Spleen (tissue), 11 donors: ENCODE results near the gene SMIM35. TPM values are rescaled to one million over a fixed set of nuclear protein-coding genes. Genes with fewer than 3 reads are reported as not detected.

ENCODE experiments used
- DNase-seq: peaks from one replicate; pipeline ENCODE4 v3.0.0-alpha.2; 2020
- H3K27ac ChIP-seq, 8 donors: fragments of 200-600 bp; sonication (generic) in 7 of 8; 1 replicate in 4 of 8; 2 replicates in 4 of 8; pipeline versions ENCODE4 v1.5.0 to v1.8.0; 2016 to 2021; ENCODE audit warnings: inconsistent platforms in 4 of 8, mild to moderate bottlenecking in 4 of 8, moderate library complexity in 1 of 8
- H3K27me3 ChIP-seq, 7 donors: fragments of 200-600 bp; sonication (generic) in 6 of 7; replicated peaks in 1 of 7; 1 replicate in 4 of 7; 2 replicates in 3 of 7; pipeline versions ENCODE4 v1.5.0 to v1.8.0; 2016 to 2021; ENCODE audit warnings: inconsistent platforms in 3 of 7, mild to moderate bottlenecking in 1 of 7
- H3K36me3 ChIP-seq, 6 donors: fragments of 200-600 bp; sonication (generic) in 5 of 6; 1 replicate in 4 of 6; 2 replicates in 2 of 6; pipeline versions ENCODE4 v1.5.0 to v1.8.0; 2016 to 2021; ENCODE audit warnings: inconsistent platforms in 2 of 6
- H3K4me1 ChIP-seq, 6 donors: fragments of 200-600 bp; sonication (generic) in 5 of 6; 1 replicate in 3 of 6; 2 replicates in 3 of 6; pipeline versions ENCODE4 v1.5.0 to v1.8.0; 2016 to 2021; ENCODE audit warnings: inconsistent platforms in 3 of 6
- H3K4me3 ChIP-seq, 8 donors: fragments of 200-600 bp; sonication (generic) in 7 of 8; 1 replicate in 4 of 8; 2 replicates in 4 of 8; pipeline versions ENCODE4 v1.5.0 to v1.8.0; 2016 to 2021; ENCODE audit warnings: inconsistent platforms in 4 of 8, mild to moderate bottlenecking in 4 of 8, moderate library complexity in 2 of 8
- H3K9me3 ChIP-seq, 8 donors: fragments of 200-600 bp; sonication (generic) in 7 of 8; 1 replicate in 4 of 8; 2 replicates in 4 of 8; pipeline versions ENCODE4 v1.5.0 to v1.8.0; 2016 to 2021; ENCODE audit warnings: inconsistent platforms in 4 of 8
- CTCF ChIP-seq, 11 experiments: fragments of 200-600 bp in 7 of 11; fragments of 450-650 bp in 4 of 11; sonication (generic) in 4 of 11; IDR thresholded peaks in 8 of 11; conservative IDR thresholded peaks in 3 of 11; 1 replicate in 7 of 11; 2 replicates in 4 of 11; pipeline versions ENCODE4 v1.4.0 to v1.8.0; 2016 to 2021; ENCODE audit warnings: antibody characterized with exemption in 11 of 11, inconsistent platforms in 4 of 11, mild to moderate bottlenecking in 1 of 11
- POLR2A ChIP-seq, 3 donors: fragments of 450-650 bp; IDR thresholded peaks; one replicate each; pipeline ENCODE4 v1.5.1; 2017; ENCODE audit warnings: antibody characterized with exemption in 3 of 3, mild to moderate bottlenecking in 1 of 3
- POLR2AphosphoS5 ChIP-seq, 3 donors: sonication (generic); formaldehyde crosslinking; IDR thresholded peaks; one replicate each; pipeline ENCODE4 v1.5.1; 2017; ENCODE audit warnings: antibody characterized with exemption in 3 of 3
- WGBS, 5 donors: extraction: QIAGEN DNeasy Blood & Tissue Kit in 3 of 5; methylation state at CpG; one replicate each; pipeline versions ENCODE4 v1.1.5 to v1.1.7; 2013 to 2018; 5-methylcytosine and 5-hydroxymethylcytosine counted together
- intact Hi-C: fragments of 100-400 bp; cut with DNase I; formaldehyde crosslinking; loops from one replicate; pipeline ENCODE4 v1.15.0; 2023; ENCODE audit warnings: low total_unique reads
- polyA plus RNA-seq, 3 donors: library from polyadenylated mRNA; stranded (reverse); fragments of 200-250 nt; gene quantifications; one replicate each; pipeline ENCODE4 v1.2.1, GENCODE V29; 2013
- total RNA-seq, 7 donors: library from RNA; depleted of rRNA in 3 of 7; stranded (reverse); fragments of >200 nt in 3 of 7; fragmentation: NEBNext Ultra II Directional in 4 of 7; extraction: Animal tissue kit (Norgen Biotek cat#: 25700) in 4 of 7; gene quantifications; one replicate each; pipeline versions ENCODE4 v1.1.0 to v1.2.1, GENCODE V29; 2016 to 2021
- donor health status: healthy with polysubstance abuse.
- donor health status: DM: no; HTN: no; CAD: no; lungs with moderate emphysema.
- donor health status: DM: no; HTN: no; CAD: no.
- donor health status: Bipolar disorder and iron deficiency.
- donor health status: healthy.
- donor health status: DM: no; HTN: no; CAD: no.
- donor health status: DM: yes; HTN: yes; CAD: no.

Gene SMIM35
- total and polyA plus RNA-seq, 10 donors, result 0.16 to 1.3 (median 0.39) TPM

GRCh38 chr11:118095493-118095892 lies 8.7 kb upstream of the SMIM35 start:
- H3K27me3 ChIP-seq, result no peaks in the 10 kb centered on the region
- no peaks in the 10 kb centered on the region for H3K36me3 ChIP-seq
- intact Hi-C loops, result no loop called here
- H3K9me3 ChIP-seq, result no peaks in the 10 kb centered on the region
- peak; percentile 12 for DNase-seq
- 59 to 72% (median 67%) methylated on average over 4 of the region's 4 CpGs for WGBS, 5 donors
- no peak overlapping the region for H3K4me3 ChIP-seq
- TF ChIP-seq CTCF (IDR thresholded peaks at IDR 0.05 in 8 of 11, conservative IDR thresholded peaks at IDR 0.05 in 3 of 11), result no peak
- no peak for TF ChIP-seq POLR2A (IDR thresholded peaks at IDR 0.05)
- TF ChIP-seq POLR2AphosphoS5 (IDR thresholded peaks at IDR 0.05), result no peak
- H3K27ac ChIP-seq, result no peak overlapping the region
- no peaks in the 10 kb centered on the region for H3K4me1 ChIP-seq

- Histone ChIP-seq H3K4me1 (peaks cover 0 to 7% (median 0%) of the 10 kb centered on the region in 6 donors), H3K36me3 (no peaks in the 10 kb centered on the region), H3K4me3 (no peak overlapping the region), H3K27me3 (no peaks in the 10 kb centered on the region), H3K27ac (no peak overlapping the region), H3K9me3 (peaks cover 0 to 7% (median 2%) of the 10 kb centered on the region in 8 donors)
- no peak for DNase-seq
- TF ChIP-seq POLR2AphosphoS5 (IDR thresholded peaks at IDR 0.05) (no peak), POLR2A (IDR thresholded peaks at IDR 0.05) (no peak)
- WGBS, 5 donors, result 72 to 84% (median 77%) methylated on average over 7 to 8 of the region's 8 CpGs
- intact Hi-C loops, result no loop called here
Measured at GRCh38 chr11:118092907-118093571, 6.3 kb upstream of the SMIM35 start.

- DNase-seq, result no peak
- no peak for TF ChIP-seq CTCF (IDR thresholded peaks at IDR 0.05 in 8 of 11, conservative IDR thresholded peaks at IDR 0.05 in 3 of 11)
- no peak for TF ChIP-seq POLR2AphosphoS5 (IDR thresholded peaks at IDR 0.05)
- no peak for TF ChIP-seq POLR2A (IDR thresholded peaks at IDR 0.05)
- intact Hi-C loops, result no loop called here
- Histone ChIP-seq H3K27ac (no peak overlapping the region), H3K27me3 (no peaks in the 10 kb centered on the region), H3K4me3 (no peak overlapping the region), H3K36me3 (no peaks in the 10 kb centered on the region), H3K4me1 (peaks cover 0 to 7% (median 0%) of the 10 kb centered on the region in 6 donors), H3K9me3 (peaks cover 0 to 21% (median 15%) of the 10 kb centered on the region in 8 donors)
- 87 to 93% (median 91%) methylated on average over 6 of the region's 6 CpGs for WGBS, 5 donors
Measured at GRCh38 chr11:118091690-118092089, 4.9 kb upstream of the SMIM35 start.

- H3K9me3 ChIP-seq, result peaks cover 0 to 28% (median 16%) of the 10 kb centered on the region in 8 donors
- 79 to 91% (median 87%) methylated on average over 7 of the region's 7 CpGs for WGBS, 5 donors
- DNase-seq, result no peak
- no peaks in the 10 kb centered on the region for H3K27me3 ChIP-seq
- intact Hi-C loops, result no loop called here
- no peak overlapping the region for H3K4me3 ChIP-seq
- H3K36me3 ChIP-seq, result no peaks in the 10 kb centered on the region
- H3K4me1 ChIP-seq, result peaks cover 0 to 7% (median 0%) of the 10 kb centered on the region in 6 donors
- TF ChIP-seq CTCF (IDR thresholded peaks at IDR 0.05 in 8 of 11, conservative IDR thresholded peaks at IDR 0.05 in 3 of 11), result no peak
- TF ChIP-seq POLR2AphosphoS5 (IDR thresholded peaks at IDR 0.05), result no peak
- no peak for TF ChIP-seq POLR2A (IDR thresholded peaks at IDR 0.05)
- no peak overlapping the region for H3K27ac ChIP-seq
Measured at GRCh38 chr11:118090545-118091162, 3.9 kb upstream of the SMIM35 start.
